HG02970 (cell line): ENCODE data around the gene RALGPS2.

Experiments used
- ATAC-seq: cut with Tn5 transposase; IDR thresholded peaks from one replicate; pipeline ENCODE4 v1.9.1; 2021; ENCODE audit warnings: mild to moderate bottlenecking, moderate library complexity, moderate number of reproducible peaks; ENCODE audit not compliant: unreplicated experiment, low FRiP score

The RALGPS2 gene

GRCh38 chr1:178849918-178850317 lies 124.9 kb downstream of the RALGPS2 start:
- no peak for ATAC-seq

- ATAC-seq, result no peak
Measured at GRCh38 chr1:178857126-178857525, 132.1 kb downstream of the RALGPS2 start.

DNA sequence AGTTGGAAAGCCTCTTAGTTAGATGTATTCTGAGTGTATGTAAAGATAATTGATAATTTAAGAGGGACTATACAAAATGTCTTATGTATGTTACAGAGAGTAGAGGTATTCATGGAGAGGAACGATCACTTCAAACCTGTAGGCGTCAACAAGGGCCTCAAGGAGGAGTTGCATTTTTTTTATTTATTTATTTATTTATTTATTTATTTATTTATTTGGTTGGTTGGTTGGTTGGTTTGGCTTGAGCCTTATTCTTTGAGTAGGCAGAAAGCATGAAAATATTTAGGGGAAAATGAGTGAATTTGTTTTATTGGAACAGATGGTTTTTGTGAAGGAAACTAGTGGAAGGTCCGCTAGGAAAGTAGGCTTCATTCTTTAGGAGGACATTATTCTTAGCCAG lies 137.4 kb downstream of the RALGPS2 start:
- ATAC-seq, result no peak

DNA sequence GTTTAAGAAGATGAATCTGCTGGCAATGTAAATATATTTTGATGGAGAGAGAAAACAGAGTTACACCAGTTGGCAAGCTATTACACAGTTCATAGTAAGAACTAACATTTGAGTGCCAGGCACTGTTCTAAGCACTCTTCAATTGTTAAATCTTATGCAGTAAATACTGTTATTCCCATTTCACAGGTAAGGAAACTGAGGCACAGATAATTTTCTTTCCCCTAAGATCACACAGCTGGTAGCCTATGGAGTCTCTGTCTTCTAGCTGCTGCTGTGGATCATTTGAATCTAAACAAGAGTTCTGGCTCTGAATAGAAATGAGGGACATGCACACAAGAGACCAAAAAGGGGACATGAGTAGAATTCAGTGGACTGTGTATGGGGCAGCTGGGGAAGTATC lies 137.8 kb downstream of the RALGPS2 start:
- ATAC-seq, result no peak

GRCh38 chr1:178864326-178864725 lies 139.3 kb downstream of the RALGPS2 start:
- no peak for ATAC-seq

GRCh38 chr1:178867670-178868069 lies 142.6 kb downstream of the RALGPS2 start:
- no peak for ATAC-seq

GRCh38 chr1:178868706-178869105 lies 143.7 kb downstream of the RALGPS2 start:
- ATAC-seq, result no peak

DNA sequence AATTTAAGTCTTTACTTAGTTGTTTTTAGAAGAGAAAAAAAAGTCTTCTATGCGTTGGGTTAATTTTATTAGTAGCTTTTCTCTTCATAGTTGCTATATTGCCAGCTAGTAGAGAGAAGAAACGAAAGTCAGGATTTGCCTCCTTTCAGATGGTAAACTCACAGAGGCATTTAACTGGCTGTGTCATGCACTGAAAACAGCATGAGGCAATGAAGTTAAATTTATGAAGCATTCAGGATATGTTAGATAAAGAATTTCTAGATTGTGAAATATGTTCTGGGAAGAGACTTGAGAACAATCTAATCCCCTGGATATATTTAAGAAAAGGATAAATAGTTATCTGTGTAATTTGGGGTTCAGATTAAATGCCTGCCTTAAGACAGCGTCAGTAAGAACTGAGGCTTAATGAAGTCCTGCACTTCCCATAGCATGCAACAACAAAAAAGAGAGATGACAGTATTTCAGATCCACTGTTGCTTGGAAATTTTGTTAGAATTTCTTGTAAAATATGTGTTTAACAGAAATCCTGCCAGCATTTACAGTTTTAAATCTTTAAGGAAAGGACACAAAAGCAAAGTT lies 144.2 kb downstream of the RALGPS2 start:
- ATAC-seq, result no peak

DNA sequence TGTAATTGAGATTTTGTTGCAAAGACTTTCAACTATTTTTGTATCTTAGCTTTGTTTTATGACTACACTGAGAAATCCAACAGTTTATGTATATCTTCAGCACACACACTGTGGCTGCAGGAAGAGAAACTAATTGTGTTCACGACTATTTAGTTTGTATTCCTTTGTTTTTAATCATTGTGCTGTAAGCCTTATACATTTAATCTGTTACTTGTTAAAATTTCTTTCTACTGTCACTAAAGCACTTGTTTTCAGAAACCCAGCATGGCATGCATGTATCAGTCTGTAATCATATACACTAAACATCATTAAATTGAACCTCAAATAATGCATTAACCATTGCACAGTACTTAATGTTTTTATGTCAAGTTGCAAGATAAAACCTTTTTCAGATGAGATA lies 145.2 kb downstream of the RALGPS2 start:
- ATAC-seq, result no peak

GRCh38 chr1:178870944-178871343 lies 145.9 kb downstream of the RALGPS2 start, which contains the start of gene ANGPTL1:
ANGPTL1 (minus strand) TSS chr1:178871077; CDS start chr1:178865776, 5,301 bp downstream.
- ATAC-seq, result no peak

DNA sequence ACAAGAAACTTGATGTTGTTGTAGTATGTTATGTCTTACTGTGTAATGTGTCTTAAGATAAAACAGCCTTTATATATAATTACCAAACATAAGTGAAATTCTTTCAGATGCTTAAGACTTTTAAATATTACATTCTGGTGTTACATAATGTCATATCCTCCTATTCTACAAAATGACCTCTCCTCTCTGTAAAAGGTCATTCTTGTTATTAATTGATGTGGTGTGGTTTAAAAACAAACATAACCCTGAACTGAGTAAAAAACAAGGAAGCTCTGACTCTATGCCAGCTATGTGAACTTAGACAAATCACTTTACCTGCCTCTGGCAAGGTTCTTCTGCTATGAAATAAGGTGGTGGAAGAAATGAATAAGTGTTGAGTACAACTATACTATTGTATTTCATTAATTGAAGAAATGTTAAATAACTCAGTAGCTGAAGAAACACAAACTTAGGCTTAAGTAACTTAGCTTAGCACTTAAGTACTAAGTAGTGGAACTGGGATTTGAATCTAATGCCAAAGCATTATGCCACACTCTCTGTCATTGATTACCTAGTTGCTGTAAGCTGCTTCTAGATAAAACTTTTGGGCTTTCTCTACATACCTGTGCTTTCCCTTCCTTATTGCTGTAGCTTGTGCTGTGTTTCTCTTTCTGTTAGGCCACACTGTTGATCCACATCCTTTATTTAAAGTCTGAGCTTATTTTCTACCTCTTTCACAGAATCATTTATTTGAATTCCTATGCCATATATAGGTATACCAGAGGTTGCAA lies 146.7 kb downstream of the RALGPS2 start:
- no peak for ATAC-seq

GRCh38 chr1:178874966-178875365 lies 149.9 kb downstream of the RALGPS2 start:
- ATAC-seq, result no peak

DNA sequence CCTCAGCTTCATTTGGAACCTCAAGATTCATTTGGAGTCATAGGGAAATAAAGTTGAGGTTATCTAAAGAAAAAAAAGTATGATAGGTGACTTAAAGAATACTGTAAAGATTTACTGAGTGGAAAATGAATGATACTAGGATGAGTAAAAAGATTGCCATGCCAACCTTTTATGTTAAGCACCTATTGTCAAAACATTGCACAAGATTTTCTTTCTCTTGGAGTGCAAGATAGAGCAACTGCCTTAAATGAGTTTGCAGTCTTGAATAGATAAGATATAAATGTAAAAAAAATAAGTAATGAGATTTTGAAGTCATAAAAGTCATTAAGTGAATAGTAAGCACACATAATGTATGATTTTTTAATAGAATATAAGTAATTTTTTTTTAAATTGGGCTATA lies 150.9 kb downstream of the RALGPS2 start:
- ATAC-seq, result no peak

DNA sequence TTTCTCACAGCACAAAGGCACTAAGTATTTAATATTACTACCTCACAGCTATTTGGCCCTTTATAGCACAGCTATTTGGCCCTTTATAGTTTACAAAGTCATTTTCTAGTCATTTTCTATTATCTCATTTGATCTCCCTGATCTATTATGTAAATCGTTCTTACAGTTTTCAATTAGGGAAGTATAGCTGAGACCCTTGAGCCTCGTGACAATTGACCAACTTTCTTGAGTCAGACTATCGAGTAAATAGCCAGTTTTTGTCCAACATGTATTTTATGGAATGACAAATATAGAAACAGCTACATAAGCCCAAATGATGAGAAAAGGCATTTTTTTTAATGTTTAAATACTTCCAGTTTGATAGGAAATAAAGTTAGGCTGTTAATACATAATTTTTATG lies 152.9 kb downstream of the RALGPS2 start:
- no peak for ATAC-seq

DNA sequence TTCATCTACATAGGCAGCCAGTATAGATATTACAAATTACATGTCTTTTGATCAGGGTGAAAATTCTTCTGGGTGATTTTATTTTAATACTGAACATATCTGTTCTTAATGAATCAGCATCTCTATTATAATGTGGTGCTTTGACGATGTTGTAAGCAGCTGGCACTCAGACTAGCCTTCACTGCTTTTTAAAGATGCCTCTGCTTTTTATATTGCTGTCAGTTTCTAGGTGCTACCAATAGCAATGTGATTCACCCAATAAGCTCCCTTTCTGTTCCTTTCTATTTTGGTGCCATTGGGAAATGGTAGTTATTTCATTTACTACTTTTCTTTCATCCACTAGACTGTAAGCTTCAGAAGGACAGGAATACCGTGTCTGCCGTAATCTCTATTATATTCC lies 156.9 kb downstream of the RALGPS2 start:
- no peak for ATAC-seq

DNA sequence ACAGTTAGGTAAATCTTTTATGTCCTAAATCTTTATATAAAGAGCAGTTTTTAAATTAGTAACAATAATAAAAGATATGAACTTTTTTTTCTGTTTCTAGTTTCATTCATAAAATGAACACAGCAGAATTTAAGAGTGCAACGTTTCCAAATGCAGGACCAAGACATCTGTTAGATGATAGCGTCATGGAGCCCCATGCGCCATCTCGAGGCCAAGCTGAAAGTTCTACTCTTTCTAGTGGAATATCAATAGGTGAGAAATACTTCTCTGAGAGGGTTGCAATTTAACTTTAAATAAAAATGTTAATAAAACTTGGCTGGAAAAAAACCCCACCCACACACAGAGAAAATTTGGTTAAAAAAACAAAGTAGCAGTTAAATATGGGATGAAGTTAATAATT lies 160.8 kb downstream of the RALGPS2 start:
- ATAC-seq, result no peak

DNA sequence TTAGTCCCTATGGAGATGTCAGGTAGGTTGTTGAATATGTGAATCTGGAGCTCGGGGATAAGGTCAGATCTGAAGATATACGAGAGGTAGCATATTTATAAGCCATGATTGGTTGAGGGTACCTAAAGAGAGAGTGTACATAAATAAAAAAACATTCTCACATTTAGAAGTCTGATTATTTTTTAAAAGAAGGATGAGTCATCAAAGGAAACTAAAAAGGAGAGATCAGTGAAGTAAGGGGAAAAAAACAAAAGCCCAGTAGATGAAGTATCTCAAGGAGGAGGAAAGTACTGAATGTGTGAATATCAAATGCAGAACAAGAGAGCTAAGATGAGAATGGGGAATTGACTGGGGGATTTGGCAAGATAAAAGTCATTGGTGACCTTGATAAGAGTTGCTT lies 161.5 kb downstream of the RALGPS2 start:
- no peak for ATAC-seq

DNA sequence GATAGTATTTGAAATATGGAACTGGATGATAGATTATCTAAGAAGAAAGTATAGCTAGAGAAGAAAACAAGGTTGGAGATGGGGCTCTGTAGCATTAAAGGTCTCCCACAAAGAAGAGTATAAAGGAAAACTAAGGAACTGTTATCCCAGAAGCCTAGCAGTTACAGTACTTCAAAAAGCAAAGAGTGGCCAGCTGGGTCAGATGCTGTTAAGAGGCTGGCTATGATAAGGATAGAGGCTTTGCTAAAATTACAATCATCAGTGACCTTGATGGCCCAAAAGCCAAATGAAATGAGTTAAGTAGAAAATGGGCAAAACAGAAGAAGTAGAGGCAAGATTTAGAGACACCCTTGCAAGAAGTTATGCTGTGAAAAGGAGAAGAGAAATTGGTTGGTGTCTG lies 170.9 kb downstream of the RALGPS2 start:
- ATAC-seq, result no peak

- no peak for ATAC-seq
Measured at GRCh38 chr1:178898401-178898800, 173.4 kb downstream of the RALGPS2 start.

GRCh38 chr1:178899402-178899801 lies 174.4 kb downstream of the RALGPS2 start:
- ATAC-seq, result no peak

GRCh38 chr1:178901482-178902125 lies 176.6 kb downstream of the RALGPS2 start:
- no peak for ATAC-seq

DNA sequence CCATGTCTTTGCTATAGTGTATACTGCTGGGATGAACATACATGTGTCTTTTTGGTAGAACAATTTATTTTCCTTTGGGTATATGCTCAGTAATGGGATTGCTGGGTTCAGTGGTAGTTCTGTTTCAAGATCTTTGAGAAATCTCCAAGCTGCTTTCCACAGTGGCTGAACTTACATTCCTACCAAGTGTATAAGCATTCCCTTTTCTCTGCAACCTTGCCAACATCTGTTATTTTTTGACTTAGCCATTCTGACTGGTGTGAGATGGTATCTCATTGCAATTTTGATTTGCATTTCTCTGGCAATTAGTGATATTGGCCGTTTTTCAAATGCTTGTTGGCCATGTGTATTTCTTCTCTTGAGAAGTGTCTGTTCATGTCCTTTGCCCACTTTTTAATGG lies 183.3 kb downstream of the RALGPS2 start:
- no peak for ATAC-seq
